GM21619 (cell line): ENCODE results near the gene DYNC2H1.
"Not testable (repeated sequence)": the region's sequence is repeated elsewhere in the genome, so short reads cannot be mapped to it uniquely, and the experiment has no call there.

Source experiments
- ATAC-seq: cut with Tn5 transposase; IDR thresholded peaks from one replicate; pipeline ENCODE4 v1.9.1; 2021; ENCODE audit not compliant: unreplicated experiment

Gene DYNC2H1

GRCh38 chr11:103364687-103365086 lies 255.5 kb downstream of the DYNC2H1 start:
- ATAC-seq, result no peak

- ATAC-seq, result no peak
Measured at GRCh38 chr11:103367650-103368049, 258.4 kb downstream of the DYNC2H1 start.

GRCh38 chr11:103368145-103368544 lies 258.9 kb downstream of the DYNC2H1 start:
- ATAC-seq, result no peak

GRCh38 chr11:103370076-103370475 lies 260.9 kb downstream of the DYNC2H1 start:
- ATAC-seq, result no peak

- ATAC-seq, result no peak
Measured at GRCh38 chr11:103372906-103373305, 263.7 kb downstream of the DYNC2H1 start.

- not testable (repeated sequence) for ATAC-seq
Measured at GRCh38 chr11:103374227-103374626, 265.0 kb downstream of the DYNC2H1 start.

- no peak for ATAC-seq
Measured at GRCh38 chr11:103378931-103379330, 269.7 kb downstream of the DYNC2H1 start.

- no peak for ATAC-seq
Measured at GRCh38 chr11:103380031-103380430, 270.8 kb downstream of the DYNC2H1 start.

- ATAC-seq, result no peak
Measured at GRCh38 chr11:103384652-103385051, 275.4 kb downstream of the DYNC2H1 start.

- ATAC-seq, result no peak
Measured at GRCh38 chr11:103395612-103396011, 286.4 kb downstream of the DYNC2H1 start.

- no peak for ATAC-seq
Measured at GRCh38 chr11:103396237-103396636, 287.0 kb downstream of the DYNC2H1 start.

GRCh38 chr11:103397369-103397768 lies 288.1 kb downstream of the DYNC2H1 start:
- no peak for ATAC-seq

GRCh38 chr11:103398829-103399228 lies 289.6 kb downstream of the DYNC2H1 start:
- no peak for ATAC-seq

- no peak for ATAC-seq
Measured at GRCh38 chr11:103406357-103406756, 297.1 kb downstream of the DYNC2H1 start.

GRCh38 chr11:103407641-103408040 lies 298.4 kb downstream of the DYNC2H1 start:
- ATAC-seq, result no peak

- ATAC-seq, result no peak
Measured at GRCh38 chr11:103413266-103413888, 304.2 kb downstream of the DYNC2H1 start.

GRCh38 chr11:103418014-103418413 lies 308.8 kb downstream of the DYNC2H1 start:
- no peak for ATAC-seq

- no peak for ATAC-seq
Measured at GRCh38 chr11:103420593-103420992, 311.4 kb downstream of the DYNC2H1 start.

- ATAC-seq, result no peak
Measured at GRCh38 chr11:103433386-103434072, 324.3 kb downstream of the DYNC2H1 start.

- ATAC-seq, result no peak
Measured at GRCh38 chr11:103434073-103434411, 324.8 kb downstream of the DYNC2H1 start.

- ATAC-seq, result no peak
Measured at GRCh38 chr11:103436131-103436770, 327.0 kb downstream of the DYNC2H1 start.

- no peak for ATAC-seq
Measured at GRCh38 chr11:103441021-103441420, 331.8 kb downstream of the DYNC2H1 start.
